Transverse colon (tissue), 4 donors: Measurements from ENCODE around the gene NUPR1. TPM values are rescaled to one million over a fixed set of nuclear protein-coding genes. Genes with fewer than 3 reads are reported as not detected.
"Not testable (repeated sequence)": the region's sequence is repeated elsewhere in the genome, so short reads cannot be mapped to it uniquely, and the experiment has no call there.

Experiments used
- DNase-seq: peaks from one replicate; pipeline ENCODE4 v3.0.0-alpha.2; 2019
- H3K27ac ChIP-seq, 4 donors: fragments of 200-600 bp; sonication (generic); 2 replicates each; pipeline ENCODE4 v1.5.1; 2016 to 2018; ENCODE audit warnings: inconsistent platforms in 4 of 4
- H3K27me3 ChIP-seq: fragments of 200-600 bp; sonication (generic); 2 replicates; pipeline ENCODE4 v1.5.1; 2017; ENCODE audit warnings: inconsistent platforms
- H3K36me3 ChIP-seq, 4 donors: fragments of 200-600 bp; sonication (generic); 2 replicates each; pipeline ENCODE4 v1.5.1; 2017 to 2019; ENCODE audit warnings: inconsistent platforms in 4 of 4
- H3K4me1 ChIP-seq, 4 donors: fragments of 200-600 bp; sonication (generic); 2 replicates each; pipeline ENCODE4 v1.5.1; 2017 to 2020; ENCODE audit warnings: inconsistent platforms in 4 of 4
- H3K4me3 ChIP-seq, 4 donors: fragments of 200-600 bp; sonication (generic); 1 replicate in 1 of 4; 2 replicates in 3 of 4; pipeline versions ENCODE4 v1.5.1 to v1.6.1; 2017 to 2019; ENCODE audit warnings: inconsistent platforms in 4 of 4
- H3K9me3 ChIP-seq, 2 donors: fragments of 200-600 bp; sonication (generic); 2 replicates each; pipeline ENCODE4 v1.5.1; 2017 to 2019; ENCODE audit warnings: inconsistent platforms in 2 of 2
- CTCF ChIP-seq, 5 experiments: fragments of 200-600 bp in 3 of 5; fragments of 450-650 bp in 2 of 5; sonication (generic) in 3 of 5; IDR thresholded peaks; 1 replicate in 2 of 5; 2 replicates in 3 of 5; pipeline ENCODE4 v1.5.1; 2016 to 2017; ENCODE audit warnings: antibody characterized with exemption in 5 of 5, inconsistent platforms in 3 of 5, mild to moderate bottlenecking in 2 of 5, moderate library complexity in 1 of 5
- EP300 ChIP-seq: sonication (generic); formaldehyde crosslinking; IDR thresholded peaks from one replicate; pipeline ENCODE4 v1.6.1; 2017; ENCODE audit warnings: antibody characterized with exemption, low read depth
- POLR2A ChIP-seq: fragments of 450-650 bp; IDR thresholded peaks from one replicate; pipeline ENCODE4 v1.6.1; 2016; ENCODE audit warnings: antibody characterized with exemption, mild to moderate bottlenecking, moderate library complexity
- POLR2AphosphoS5 ChIP-seq, 3 donors: sonication (generic); formaldehyde crosslinking; IDR thresholded peaks; one replicate each; pipeline ENCODE4 v1.6.1; 2016; ENCODE audit warnings: antibody characterized with exemption in 3 of 3
- WGBS, 2 donors: methylation state at CpG; one replicate each; pipeline ENCODE4 v1.1.5; 2018; ENCODE audit warnings: low coverage in 1 of 2; 5-methylcytosine and 5-hydroxymethylcytosine counted together
- in situ Hi-C, 4 donors: fragments of 200-750 bp; cut with MboI; loops; one replicate each; pipeline versions ENCODE4 v1.15.0 to v1.15.1; 2017; ENCODE audit warnings: low sequenced_read_pairs in 3 of 4, low pct_ligation_motif_present in 1 of 4, low pct_unique_long_range_greater_than_20kb in 1 of 4
- intact Hi-C: fragments of 100-400 bp; cut with DNase I; formaldehyde crosslinking; loops from one replicate; pipeline ENCODE4 v1.15.1; 2023; ENCODE audit warnings: low total_unique reads
- total RNA-seq, 4 donors: library from RNA; depleted of rRNA; stranded (reverse); fragments of >200 nt; gene quantifications; one replicate each; pipeline ENCODE4 v1.1.0, GENCODE V29; 2016

Gene NUPR1
- total RNA-seq, 4 donors from 2014 or later, result 15.3 to 85.6 (median 23.6) TPM

- in situ Hi-C loops, result no loop called here
- intact Hi-C loops, result no loop called here
- no peaks in the 10 kb centered on the region for H3K36me3 ChIP-seq
- no peaks in the 10 kb centered on the region for H3K27me3 ChIP-seq
- no peak for DNase-seq
- H3K9me3 ChIP-seq, result no peaks in the 10 kb centered on the region
- H3K27ac ChIP-seq, result no peak overlapping the region
- WGBS, 2 donors, result 72 to 86% methylated on average over 4 to 19 of the region's 19 CpGs
- TF ChIP-seq EP300 (no peak), POLR2AphosphoS5 (IDR thresholded peaks at IDR 0.05) (no peak), CTCF (IDR thresholded peaks at IDR 0.05) (no peak), POLR2A (no peak)
- no peak overlapping the region for H3K4me3 ChIP-seq
- H3K4me1 ChIP-seq, result peaks cover 4 to 8% (median 6%) of the 10 kb centered on the region in 4 donors
These were observed 37.2 kb downstream of the NUPR1 start for GRCh38 chr16:28501258-28502232.

GRCh38 chr16:28500476-28501180, 38.1 kb downstream of the NUPR1 start:
- in situ Hi-C loops, H3K9me3 ChIP-seq, H3K4me3 ChIP-seq, DNase-seq, intact Hi-C loops, H3K27me3 ChIP-seq, H3K36me3 ChIP-seq, H3K27ac ChIP-seq: not testable (repeated sequence)
- 80 to 82% methylated on average over 9 to 18 of the region's 18 CpGs for WGBS, 2 donors
- peaks cover 4 to 17% (median 12%) of the 10 kb centered on the region in 4 donors for H3K4me1 ChIP-seq

GRCh38 chr16:28499854-28500253, 38.9 kb downstream of the NUPR1 start:
- 74% methylated on average over 10 of the region's 10 CpGs; no CpG with 5 or more reads in 1 of the 2 donors for WGBS, 2 donors
- Histone ChIP-seq H3K27ac (no peak overlapping the region), H3K4me3 (no peak overlapping the region), H3K36me3 (no peaks in the 10 kb centered on the region), H3K27me3 (no peaks in the 10 kb centered on the region), H3K9me3 (no peaks in the 10 kb centered on the region), H3K4me1 (peaks cover under 1 to 22% (median 13%) of the 10 kb centered on the region in 4 donors)
- DNase-seq, result no peak
- TF ChIP-seq EP300 (no peak), POLR2AphosphoS5 (IDR thresholded peaks at IDR 0.05) (no peak), POLR2A (no peak), CTCF (IDR thresholded peaks at IDR 0.05) (no peak)
- intact Hi-C loops, result no loop called here
- in situ Hi-C loops, result no loop called here

GRCh38 chr16:28498666-28499381, 40.0 kb downstream of the NUPR1 start:
- Histone ChIP-seq H3K9me3 (no peaks in the 10 kb centered on the region), H3K36me3 (no peaks in the 10 kb centered on the region), H3K4me1 (peaks cover 0 to 28% (median 18%) of the 10 kb centered on the region in 4 donors), H3K27ac (no peak overlapping the region), H3K27me3 (no peaks in the 10 kb centered on the region), H3K4me3 (no peak overlapping the region)
- intact Hi-C loops (no loop called here), in situ Hi-C loops (no loop called here)
- DNase-seq, result no peak
- TF ChIP-seq POLR2A (no peak), CTCF (IDR thresholded peaks at IDR 0.05) (no peak), POLR2AphosphoS5 (IDR thresholded peaks at IDR 0.05) (no peak), EP300 (no peak)
- 84% methylated on average over 15 of the region's 15 CpGs; no CpG with 5 or more reads in 1 of the 2 donors for WGBS, 2 donors
